Right lobe of liver (tissue), 6 donors: ENCODE data around the gene MTA1. TPM values are rescaled to one million over a fixed set of nuclear protein-coding genes. Genes with fewer than 3 reads are reported as not detected.

Experiments used
- ATAC-seq, 4 donors: fragments of 200-7000 bp; cut with Tn5 transposase; one replicate each; pipeline ENCODE4 v1.9.1; 2020; ENCODE audit warnings: mild to moderate bottlenecking in 4 of 4, moderate library complexity in 4 of 4
- DNase-seq, 3 donors: peaks; one replicate each; pipeline ENCODE4 v3.0.0-alpha.2; 2020
- H3K27ac ChIP-seq, 3 donors: fragments of 200-600 bp; one replicate each; pipeline ENCODE4 v1.8.0; 2022
- H3K27me3 ChIP-seq, 2 donors: fragments of 200-600 bp; one replicate each; pipeline ENCODE4 v1.8.0; 2022
- H3K36me3 ChIP-seq, 4 donors: fragments of 200-600 bp; sonication (generic) in 1 of 4; one replicate each; pipeline versions ENCODE4 v1.5.1 to v1.8.0; 2017 to 2022; ENCODE audit warnings: control low read depth in 1 of 4
- H3K4me1 ChIP-seq, 4 donors: fragments of 200-600 bp; sonication (generic) in 1 of 4; one replicate each; pipeline versions ENCODE4 v1.5.1 to v1.8.0; 2017 to 2022; ENCODE audit warnings: control low read depth in 1 of 4
- H3K4me3 ChIP-seq, 3 donors: fragments of 200-600 bp; one replicate each; pipeline ENCODE4 v1.8.0; 2022
- H3K9me3 ChIP-seq, 4 donors: fragments of 200-600 bp; sonication (generic) in 1 of 4; one replicate each; pipeline versions ENCODE4 v1.5.1 to v1.8.0; 2017 to 2022; ENCODE audit warnings: control low read depth in 1 of 4
- POLR2A ChIP-seq: fragments of 450-650 bp; IDR thresholded peaks from one replicate; pipeline ENCODE4 v1.6.1; 2017; ENCODE audit warnings: antibody characterized with exemption, mild to moderate bottlenecking
- WGBS: methylation state at CpG from one replicate; pipeline ENCODE4 v1.1.6; 2018; ENCODE audit warnings: low coverage, low lambda C conversion rate; ENCODE audit not compliant: insufficient coverage; ENCODE audit errors: missing lambda C conversion rate; 5-methylcytosine and 5-hydroxymethylcytosine counted together
- intact Hi-C, 2 donors: fragments of 100-400 bp; cut with DNase I; formaldehyde crosslinking; loops; one replicate each; pipeline versions ENCODE4 v1.11.2 to v1.14.1; 2022
- total RNA-seq, 6 experiments: library from RNA; depleted of rRNA in 2 of 6; stranded (reverse); fragments of >200 nt in 2 of 6; fragmentation: NEBNext Ultra II Directional in 3 of 6; extraction: Animal tissue kit (Norgen Biotek cat#: 25700) in 3 of 6; gene quantifications; one replicate each; pipeline versions ENCODE4 v1.1.0 to v1.2.4, GENCODE V29; 2016 to 2023
- TF ChIP-seq, protein P1 (sequence below), 4 donors: fragments of 200-600 bp in 3 of 4; fragments of 450-650 bp in 1 of 4; IDR thresholded peaks; one replicate each; pipeline versions ENCODE4 v1.5.1 to v1.8.0; 2016 to 2022; ENCODE audit warnings: antibody characterized with exemption in 4 of 4, mild to moderate bottlenecking in 2 of 4
- donor health status: DM: no; HTN: yes; CAD: no.
- donor health status: DM: no; HTN: no; CAD: no.
- donor health status: DM: no; HTN: no; CAD: no.
- donor health status: DM: no; HTN: yes; CAD: no.
- donor health status: DM: no; HTN: yes; CAD: no.

The MTA1 gene
- total RNA-seq, 6 experiments from 2014 or later: 18.6 to 45.1 (median 29.2) TPM

DNA sequence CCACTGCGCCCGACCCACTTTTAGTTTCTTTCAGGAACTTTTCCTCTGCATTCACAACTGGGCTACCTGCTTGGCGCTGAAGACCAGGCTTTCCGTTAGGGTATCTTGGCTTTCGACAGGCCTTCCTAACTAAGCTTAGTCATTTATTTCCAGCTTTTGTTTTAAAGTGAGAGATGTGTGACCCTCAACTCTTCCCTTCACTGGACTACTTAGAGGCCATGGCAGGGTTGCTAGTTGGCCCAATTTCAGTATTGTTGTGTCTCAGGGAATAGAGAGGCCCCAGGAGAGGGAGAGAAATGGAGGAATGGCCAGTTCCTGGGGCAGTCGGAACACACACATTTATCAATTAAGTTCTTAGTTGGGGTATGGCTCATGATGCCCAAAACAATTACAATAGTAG lies 10.4 kb downstream of the MTA1 start:
- ATAC-seq (peak in 1 of 4 donors; percentile 3), DNase-seq (no peak)
- no peak overlapping the region for H3K4me3 ChIP-seq
- TF ChIP-seq POLR2A: no peak
- TF ChIP-seq, protein P1, sequence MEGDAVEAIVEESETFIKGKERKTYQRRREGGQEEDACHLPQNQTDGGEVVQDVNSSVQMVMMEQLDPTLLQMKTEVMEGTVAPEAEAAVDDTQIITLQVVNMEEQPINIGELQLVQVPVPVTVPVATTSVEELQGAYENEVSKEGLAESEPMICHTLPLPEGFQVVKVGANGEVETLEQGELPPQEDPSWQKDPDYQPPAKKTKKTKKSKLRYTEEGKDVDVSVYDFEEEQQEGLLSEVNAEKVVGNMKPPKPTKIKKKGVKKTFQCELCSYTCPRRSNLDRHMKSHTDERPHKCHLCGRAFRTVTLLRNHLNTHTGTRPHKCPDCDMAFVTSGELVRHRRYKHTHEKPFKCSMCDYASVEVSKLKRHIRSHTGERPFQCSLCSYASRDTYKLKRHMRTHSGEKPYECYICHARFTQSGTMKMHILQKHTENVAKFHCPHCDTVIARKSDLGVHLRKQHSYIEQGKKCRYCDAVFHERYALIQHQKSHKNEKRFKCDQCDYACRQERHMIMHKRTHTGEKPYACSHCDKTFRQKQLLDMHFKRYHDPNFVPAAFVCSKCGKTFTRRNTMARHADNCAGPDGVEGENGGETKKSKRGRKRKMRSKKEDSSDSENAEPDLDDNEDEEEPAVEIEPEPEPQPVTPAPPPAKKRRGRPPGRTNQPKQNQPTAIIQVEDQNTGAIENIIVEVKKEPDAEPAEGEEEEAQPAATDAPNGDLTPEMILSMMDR (IDR thresholded peaks at IDR 0.05): no peak
- intact Hi-C loops: no loop called here
- WGBS: 92% methylated on average over 6 of the region's 6 CpGs
- H3K36me3 ChIP-seq: no peaks in the 10 kb centered on the region
- no peaks in the 10 kb centered on the region for H3K9me3 ChIP-seq
- H3K27ac ChIP-seq: no peak overlapping the region
- peaks cover 0 to 33% (median 15%) of the 10 kb centered on the region in 4 donors for H3K4me1 ChIP-seq
- H3K27me3 ChIP-seq: no peaks in the 10 kb centered on the region

DNA sequence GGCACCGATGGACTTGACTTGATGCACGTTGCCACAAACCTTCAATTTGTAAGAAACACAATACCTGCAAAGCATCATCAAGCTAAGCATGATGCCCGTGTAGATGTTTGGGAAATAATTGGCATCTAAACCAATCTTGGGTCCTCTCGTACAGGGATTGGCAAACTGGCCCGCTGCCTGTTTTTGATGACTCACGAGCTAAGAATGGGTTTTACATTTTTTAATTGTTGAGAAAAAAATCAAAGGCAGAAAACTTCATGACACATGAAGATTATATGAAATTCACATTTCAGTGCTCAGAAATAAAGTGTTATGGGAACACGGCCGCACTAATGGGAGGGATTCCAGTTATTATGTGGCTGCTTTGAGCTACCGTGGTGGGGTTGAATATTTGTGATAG lies 10.9 kb downstream of the MTA1 start:
- no peaks in the 10 kb centered on the region for H3K27me3 ChIP-seq
- H3K4me1 ChIP-seq: peaks cover 0 to 33% (median 15%) of the 10 kb centered on the region in 4 donors
- TF ChIP-seq POLR2A: no peak
- TF ChIP-seq, protein P1 (IDR thresholded peaks at IDR 0.05): no peak
- intact Hi-C loops: no loop called here
- peak overlapping the region in 2 of 3 donors; percentile 77 to 87 for H3K27ac ChIP-seq
- H3K9me3 ChIP-seq: no peaks in the 10 kb centered on the region
- ATAC-seq: peak in 1 of 4 donors; percentile 10
- H3K4me3 ChIP-seq: no peak overlapping the region
- no peaks in the 10 kb centered on the region for H3K36me3 ChIP-seq
- no peak for DNase-seq
- 66% methylated on average over 9 of the region's 9 CpGs for WGBS

DNA sequence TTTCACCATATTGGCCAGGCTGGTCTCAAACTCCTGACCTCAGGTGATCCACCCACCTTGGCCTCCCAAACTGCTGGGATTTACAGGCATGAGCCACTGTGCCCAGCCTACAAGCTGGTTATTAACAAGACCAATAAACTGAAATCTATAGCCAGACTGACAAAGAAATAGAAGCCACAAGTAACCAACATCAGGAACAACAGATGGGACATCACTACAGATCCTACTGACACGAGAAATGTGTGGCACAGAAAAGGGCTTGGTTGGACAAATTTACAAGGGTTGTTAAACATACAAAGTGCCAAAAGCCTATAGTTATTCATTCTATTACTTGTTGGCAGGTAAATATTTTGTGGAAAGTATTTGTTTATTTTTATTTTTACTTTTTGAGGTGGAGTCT lies 11.6 kb downstream of the MTA1 start:
- Histone ChIP-seq H3K36me3 (no peaks in the 10 kb centered on the region), H3K27me3 (no peaks in the 10 kb centered on the region), H3K9me3 (no peaks in the 10 kb centered on the region), H3K4me3 (no peak overlapping the region), H3K4me1 (peaks cover 0 to 33% (median 15%) of the 10 kb centered on the region in 4 donors), H3K27ac (peak overlapping the region; percentile 20 to 87 (median 77))
- intact Hi-C loops: no loop called here
- 64% methylated on average over 1 of the region's 1 CpG for WGBS
- ATAC-seq (no peak), DNase-seq (no peak)
- TF ChIP-seq POLR2A: no peak
- TF ChIP-seq, protein P1 (IDR thresholded peaks at IDR 0.05): no peak

DNA sequence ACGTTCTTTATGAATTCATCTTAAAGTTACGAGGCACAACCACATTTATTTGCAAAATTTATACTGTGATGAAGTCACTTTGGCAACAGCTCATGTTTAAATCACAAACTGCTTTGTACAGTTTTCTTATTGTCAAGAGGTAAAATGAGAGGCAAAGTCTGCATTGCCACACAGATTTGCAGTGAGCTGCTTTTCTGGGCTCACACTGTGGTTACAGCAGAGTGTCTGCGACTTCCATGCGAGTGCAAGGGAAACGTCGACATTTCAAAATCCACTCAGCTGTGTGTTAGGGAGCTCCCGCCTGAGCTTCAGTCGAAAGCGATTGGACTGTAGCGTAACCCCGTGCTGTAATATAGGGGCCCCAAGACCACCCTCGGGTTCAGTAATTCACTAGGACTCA lies 13.0 kb downstream of the MTA1 start:
- Histone ChIP-seq H3K27ac (peak overlapping the region in 2 of 3 donors; percentile 26 to 87), H3K36me3 (no peaks in the 10 kb centered on the region), H3K4me1 (peaks cover 0 to 33% (median 15%) of the 10 kb centered on the region in 4 donors), H3K9me3 (no peaks in the 10 kb centered on the region), H3K27me3 (no peaks in the 10 kb centered on the region), H3K4me3 (no peak overlapping the region)
- ATAC-seq: peak; percentile 27 to 71 (median 52)
- TF ChIP-seq POLR2A: no peak
- TF ChIP-seq, protein P1 (IDR thresholded peaks at IDR 0.05): no peak
- intact Hi-C loops: no loop called here
- peak in 1 of 3 donors; percentile 51 for DNase-seq
- 59% methylated on average over 9 of the region's 12 CpGs for WGBS
